NCI-H1417 treated with DMSO at 0.1 percent for 48 hours (cell line): ENCODE results near the gene NELL1.

Source experiments
- DNase-seq: peaks from one replicate; lab custom pipeline; 2025; lab: John Stamatoyannopoulos, UW

The NELL1 gene

GRCh38 chr11:20874358-20874757, 205.0 kb downstream of the NELL1 start:
- no peak for DNase-seq

- DNase-seq: no peak
These were observed 206.5 kb downstream of the NELL1 start for GRCh38 chr11:20875889-20876288.

GRCh38 chr11:20876738-20877137, 207.4 kb downstream of the NELL1 start:
- no peak for DNase-seq

GRCh38 chr11:20880094-20880493, 210.7 kb downstream of the NELL1 start:
- no peak for DNase-seq

GRCh38 chr11:20881328-20882079, 212.1 kb downstream of the NELL1 start:
- no peak for DNase-seq

GRCh38 chr11:20887137-20887536, 217.8 kb downstream of the NELL1 start:
- DNase-seq: no peak

GRCh38 chr11:20894296-20894695, 224.9 kb downstream of the NELL1 start:
- DNase-seq: no peak

GRCh38 chr11:20909995-20910726, 240.8 kb downstream of the NELL1 start:
- no peak for DNase-seq

- no peak for DNase-seq
These were observed 241.3 kb downstream of the NELL1 start for GRCh38 chr11:20910733-20911132.

GRCh38 chr11:20912065-20912821, 242.9 kb downstream of the NELL1 start:
- no peak for DNase-seq

GRCh38 chr11:20912922-20913512, 243.6 kb downstream of the NELL1 start:
- peak; percentile 38 for DNase-seq

- no peak for DNase-seq
These were observed 247.9 kb downstream of the NELL1 start for GRCh38 chr11:20917306-20917705.

- peak; percentile 58 for DNase-seq
These were observed 257.6 kb downstream of the NELL1 start for GRCh38 chr11:20926799-20927540.

- DNase-seq: no peak
These were observed 261.6 kb downstream of the NELL1 start for GRCh38 chr11:20931029-20931428.

- DNase-seq: no peak
These were observed 263.7 kb downstream of the NELL1 start for GRCh38 chr11:20933086-20933485.

- DNase-seq: no peak
These were observed 264.6 kb downstream of the NELL1 start for GRCh38 chr11:20933958-20934357.

- no peak for DNase-seq
These were observed 265.1 kb downstream of the NELL1 start for GRCh38 chr11:20934516-20934915.

GRCh38 chr11:20937826-20938225, 268.4 kb downstream of the NELL1 start:
- DNase-seq: no peak

- no peak for DNase-seq
These were observed 280.2 kb downstream of the NELL1 start for GRCh38 chr11:20949585-20949984.

GRCh38 chr11:20962581-20962980, 293.2 kb downstream of the NELL1 start:
- no peak for DNase-seq

- no peak for DNase-seq
These were observed 294.2 kb downstream of the NELL1 start for GRCh38 chr11:20963596-20963995.

- no peak for DNase-seq
These were observed 295.6 kb downstream of the NELL1 start for GRCh38 chr11:20964985-20965384.
